SK-N-SH (cell line): ENCODE results near the gene CTCF. TPM values are rescaled to one million over a fixed set of nuclear protein-coding genes. Genes with fewer than 3 reads are reported as not detected.
"Not testable (repeated sequence)": the region's sequence is repeated elsewhere in the genome, so short reads cannot be mapped to it uniquely, and the experiment has no call there.

Experiments used
- CTCF ChIA-PET: fragments of 300-600, 350-600 bp; formaldehyde crosslinking; extraction: SDS; loops from one replicate; lab custom pipeline; 2021; lab: Yijun Ruan, JAX
- POLR2A ChIA-PET: fragments of 350-600 bp; sonication (Branson Sonifier 250); formaldehyde crosslinking; extraction: SDS; loops from one replicate; lab custom pipeline; 2020; ENCODE audit warnings: antibody characterized with exemption, inconsistent platforms; lab: Yijun Ruan, JAX
- DNase-seq: peaks from one replicate; pipeline ENCODE4 v3.0.0; 2012
- H2AFZ ChIP-seq: fragments of 200-600 bp; sonication (generic); 2 replicates; pipeline ENCODE4 v1.8.1; 2016; ENCODE audit warnings: antibody characterized with exemption, mild to moderate bottlenecking, low read depth
- H3F3A ChIP-seq: fragments of 200-600 bp; sonication (generic); replicated peaks from 2 replicates; pipeline ENCODE3; 2016; ENCODE audit warnings: antibody characterized with exemption, mild to moderate bottlenecking; ENCODE audit not compliant: insufficient read depth
- H3K27ac ChIP-seq, 2 experiments: fragments of 200-500 bp in 1 of 2; fragments of 200-600 bp in 1 of 2; sonication (Bioruptor generic) in 1 of 2; sonication (generic), shearing (Covaris generic) in 1 of 2; 2 replicates each; pipeline versions ENCODE4 v1.5.1 to v1.6.1; 2014 to 2016; ENCODE audit warnings: low read depth in 2 of 2, inconsistent platforms in 1 of 2, low read length in 1 of 2, mild to moderate bottlenecking in 1 of 2, mixed read lengths in 1 of 2
- H3K27me3 ChIP-seq: fragments of 200-600 bp; sonication (generic), shearing (Covaris generic); 2 replicates; pipeline ENCODE4 v1.6.1; 2016; ENCODE audit warnings: mixed run types; ENCODE audit not compliant: insufficient read depth
- H3K36me3 ChIP-seq, 2 experiments: fragments of 200-500 bp in 1 of 2; fragments of 200-600 bp in 1 of 2; sonication (Bioruptor generic) in 1 of 2; sonication (generic) in 1 of 2; replicated peaks in 1 of 2; 2 replicates each; pipeline versions ENCODE3 to v1.5.1; 2014 to 2016; ENCODE audit warnings: low read length in 1 of 2, mild to moderate bottlenecking in 1 of 2; ENCODE audit not compliant: insufficient read depth in 2 of 2, control insufficient read depth in 1 of 2
- H3K4me1 ChIP-seq, 2 experiments: fragments of 200-500 bp in 1 of 2; fragments of 200-600 bp in 1 of 2; sonication (Bioruptor generic) in 1 of 2; sonication (generic), shearing (Covaris generic) in 1 of 2; 2 replicates each; pipeline versions ENCODE4 v1.5.1 to v1.6.1; 2014 to 2016; ENCODE audit warnings: low read depth in 1 of 2, low read length in 1 of 2, mixed run types in 1 of 2; ENCODE audit not compliant: insufficient read depth in 2 of 2, control insufficient read depth in 1 of 2
- H3K4me2 ChIP-seq: fragments of 200-600 bp; sonication (generic), shearing (Covaris generic); 2 replicates; pipeline ENCODE4 v1.6.1; 2017; ENCODE audit warnings: mixed run types
- H3K4me3 ChIP-seq, 2 experiments: fragments of 200-500 bp in 1 of 2; fragments of 200-600 bp in 1 of 2; sonication (Bioruptor generic) in 1 of 2; sonication (generic), shearing (Covaris generic) in 1 of 2; 2 replicates each; pipeline versions ENCODE4 v1.5.1 to v1.8.1; 2014 to 2016; ENCODE audit warnings: low read depth in 2 of 2, inconsistent platforms in 1 of 2, low read length in 1 of 2, mild to moderate bottlenecking in 1 of 2, mixed read lengths in 1 of 2, moderate library complexity in 1 of 2
- H3K79me2 ChIP-seq: fragments of 200-600 bp; sonication (generic); 2 replicates; pipeline ENCODE4 v1.8.1; 2017; ENCODE audit warnings: mild to moderate bottlenecking; ENCODE audit not compliant: insufficient read depth
- H3K9ac ChIP-seq: fragments of 200-600 bp; sonication (generic); 2 replicates; pipeline ENCODE4 v1.6.1; 2017; ENCODE audit warnings: mixed run types
- H3K9me2 ChIP-seq: fragments of 200-600 bp; sonication (generic); 2 replicates; pipeline ENCODE4 v1.6.1; 2017; ENCODE audit warnings: mixed run types
- H3K9me3 ChIP-seq: fragments of 200-600 bp; sonication (generic); 2 replicates; pipeline ENCODE4 v1.6.1; 2017; ENCODE audit warnings: mixed run types, mild to moderate bottlenecking, moderate library complexity
- H4K20me1 ChIP-seq: fragments of 200-600 bp; sonication (generic); 2 replicates; pipeline ENCODE4 v1.6.1; 2017; ENCODE audit warnings: mild to moderate bottlenecking, mixed run types; ENCODE audit not compliant: insufficient read depth
- ELF1 ChIP-seq: IDR thresholded peaks from 2 replicates; pipeline ENCODE4 v1.4.0; 2012
- GATA2 ChIP-seq: sonication (generic); formaldehyde crosslinking; IDR thresholded peaks from 2 replicates; pipeline ENCODE4 v1.5.0; 2020; ENCODE audit warnings: mild to moderate bottlenecking, missing genetic modification reagents
- JUND ChIP-seq: IDR thresholded peaks from 2 replicates; pipeline ENCODE4 v1.4.0; 2012
- MXI1 ChIP-seq: IDR thresholded peaks from 2 replicates; pipeline ENCODE4 v1.6.1; 2012; ENCODE audit warnings: mild to moderate bottlenecking, low read depth, low read length, improper control_type of control experiment
- NRF1 ChIP-seq: IDR thresholded peaks from 2 replicates; pipeline ENCODE4 v1.6.1; 2012; ENCODE audit warnings: low read depth, mild to moderate bottlenecking, low read length
- RAD21 ChIP-seq: IDR thresholded peaks from 2 replicates; pipeline ENCODE4 v1.6.1; 2012; ENCODE audit warnings: mild to moderate bottlenecking, low read length
- RCOR1 ChIP-seq: fragments of 150-350 bp; IDR thresholded peaks from 2 replicates; pipeline ENCODE4 v1.6.1; 2017; ENCODE audit warnings: antibody characterized with exemption, low read length
- SMC3 ChIP-seq: IDR thresholded peaks from 2 replicates; pipeline ENCODE4 v1.6.1; 2012; ENCODE audit warnings: low read depth, low read length, improper control_type of control experiment
- TAF1 ChIP-seq: IDR thresholded peaks from 2 replicates; pipeline ENCODE4 v1.6.1; 2012; ENCODE audit warnings: low read depth, mild to moderate bottlenecking, low read length, moderate library complexity, borderline replicate concordance
- USF1 ChIP-seq: IDR thresholded peaks from 2 replicates; pipeline ENCODE4 v1.4.0; 2012; ENCODE audit warnings: low read depth, borderline replicate concordance
- YY1 ChIP-seq: IDR thresholded peaks from 2 replicates; pipeline ENCODE4 v1.4.0; 2012; ENCODE audit warnings: low read depth, mild to moderate bottlenecking
- WGBS: methylation state at CpG from one replicate; pipeline ENCODE4 v1.1.6; 2017; ENCODE audit warnings: low lambda C conversion rate; 5-methylcytosine and 5-hydroxymethylcytosine counted together
- polyA plus RNA-seq, 3 experiments: library from polyadenylated mRNA; depleted of rRNA; stranded (reverse); fragments of >200 nt; gene quantifications; 2 replicates each; pipeline ENCODE4 v1.2.3, GENCODE V29; 2012
- TF ChIP-seq, protein P1 (sequence below): fragments of 200-600 bp; sonication (generic); IDR thresholded peaks from 2 replicates; pipeline ENCODE4 v1.6.1; 2017; ENCODE audit warnings: antibody characterized with exemption, mild to moderate bottlenecking, moderate library complexity

CTCF gene
- polyA plus RNA-seq (2012; rRNA removed): 18.8 and 19.6 TPM in 2 replicates
- polyA plus RNA-seq (2012; cell fraction: cytosol; rRNA removed): 20.3 and 22.0 TPM in 2 replicates
- 17.4 and 24.1 TPM in 2 replicates for polyA plus RNA-seq (2012; cell fraction: nucleus; rRNA removed)

DNA sequence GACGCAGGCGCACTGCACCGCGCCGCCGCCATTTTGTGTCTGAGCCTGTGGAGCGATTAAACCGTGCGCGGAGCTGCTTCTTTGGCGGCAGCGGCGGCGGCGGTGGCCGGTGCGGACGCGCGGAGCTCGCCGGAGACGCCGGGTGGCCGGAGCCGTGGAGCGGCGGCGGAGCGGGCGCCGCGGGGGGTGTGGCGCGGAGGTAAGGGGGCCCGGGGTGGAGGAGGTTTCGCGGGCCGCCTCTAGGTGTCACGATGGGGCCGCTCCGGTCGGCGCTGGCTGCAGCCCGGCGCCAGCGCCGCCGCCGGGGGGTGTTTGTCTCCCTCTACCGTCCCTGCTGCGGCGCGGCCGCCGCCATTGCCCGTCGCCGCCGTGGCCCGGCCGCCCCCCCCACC lies at the start of gene CTCF:
Gene CTCF, plus strand, starts transcription at position 1 of the 392 bp plus-strand sequence. CDS start 48,307 bp downstream, outside the sequence.
- peak within 1 kb of the TSS; percentile 91 for H2AFZ ChIP-seq
- peaks cover 58% of the 10 kb centered on the region for H3K79me2 ChIP-seq
- peak within 1 kb of the TSS; percentile 89 for H3K4me2 ChIP-seq
- H3K36me3 ChIP-seq: no peaks in the 10 kb centered on the region
- no peaks in the 10 kb centered on the region for H3K9me3 ChIP-seq
- CTCF ChIA-PET: interaction anchor here (0.6 to 11.6 kb wide), 35 partner anchors 10 to 405 kb away, joined by 3 to 86 read pairs (median 5); partner anchors contain the start of genes ACD, C16orf86, CARMIL2 and E2F4
- peaks cover 35% of the 10 kb centered on the region for H4K20me1 ChIP-seq
- no peaks in the 10 kb centered on the region for H3K9me2 ChIP-seq
- H3K27ac ChIP-seq: peak within 1 kb of the TSS; percentile 96
- peak within 1 kb of the TSS; percentile 99 for H3K9ac ChIP-seq
- no CpG with 5 or more reads among the region's 62 CpGs for WGBS
- peak; percentile 91 for DNase-seq
- H3K27me3 ChIP-seq: no peaks in the 10 kb centered on the region
- POLR2A ChIA-PET: interaction anchor here (0.7 to 1.8 kb wide), 11 partner anchors 9 to 157 kb away, joined by 3 to 13 read pairs (median 3); partner anchors contain the start of genes ACD, ATP6V0D1, C16orf86 and ENKD1
- TF ChIP-seq RCOR1 (no peak), ELF1 (no peak), SMC3 (peak; percentile 46), TAF1 (no peak; the same call in 1 of the 2 replicates), GATA2 (peak; percentile 41; the same call in 1 of the 2 replicates), JUND (no peak), MXI1 (no peak), NRF1 (peak; percentile 84), YY1 (peak; percentile 86), USF1 (no peak), RAD21 (peak; percentile 64)
- TF ChIP-seq, protein P1, sequence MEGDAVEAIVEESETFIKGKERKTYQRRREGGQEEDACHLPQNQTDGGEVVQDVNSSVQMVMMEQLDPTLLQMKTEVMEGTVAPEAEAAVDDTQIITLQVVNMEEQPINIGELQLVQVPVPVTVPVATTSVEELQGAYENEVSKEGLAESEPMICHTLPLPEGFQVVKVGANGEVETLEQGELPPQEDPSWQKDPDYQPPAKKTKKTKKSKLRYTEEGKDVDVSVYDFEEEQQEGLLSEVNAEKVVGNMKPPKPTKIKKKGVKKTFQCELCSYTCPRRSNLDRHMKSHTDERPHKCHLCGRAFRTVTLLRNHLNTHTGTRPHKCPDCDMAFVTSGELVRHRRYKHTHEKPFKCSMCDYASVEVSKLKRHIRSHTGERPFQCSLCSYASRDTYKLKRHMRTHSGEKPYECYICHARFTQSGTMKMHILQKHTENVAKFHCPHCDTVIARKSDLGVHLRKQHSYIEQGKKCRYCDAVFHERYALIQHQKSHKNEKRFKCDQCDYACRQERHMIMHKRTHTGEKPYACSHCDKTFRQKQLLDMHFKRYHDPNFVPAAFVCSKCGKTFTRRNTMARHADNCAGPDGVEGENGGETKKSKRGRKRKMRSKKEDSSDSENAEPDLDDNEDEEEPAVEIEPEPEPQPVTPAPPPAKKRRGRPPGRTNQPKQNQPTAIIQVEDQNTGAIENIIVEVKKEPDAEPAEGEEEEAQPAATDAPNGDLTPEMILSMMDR: peak; percentile 45
- H3K4me3 ChIP-seq: peak within 1 kb of the TSS; percentile 73 to 92
- H3K4me1 ChIP-seq: peaks cover 0 to 13% of the 10 kb centered on the region in 2 experiments; a peak in 2 of 4 replicates
- H3F3A ChIP-seq: peaks cover 18% of the 10 kb centered on the region

DNA sequence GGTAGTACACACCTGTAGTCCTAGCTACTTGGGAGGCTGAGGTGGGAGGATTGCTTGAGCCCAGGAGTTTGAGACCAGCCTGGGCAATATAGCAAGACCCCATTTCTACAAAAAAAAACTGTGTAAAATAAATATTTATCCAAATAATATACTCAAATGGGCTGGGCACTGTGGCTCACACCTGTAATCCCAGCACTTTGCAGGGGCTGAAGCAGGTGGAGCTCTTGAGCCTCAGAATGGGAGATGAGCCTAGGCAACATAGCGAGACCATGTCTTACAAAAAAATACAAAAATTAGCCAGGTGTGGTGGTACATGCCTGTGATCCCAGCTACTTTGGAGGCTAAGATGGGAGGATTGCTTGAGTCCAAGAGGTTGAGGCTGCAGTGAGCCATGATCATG lies 48.4 kb upstream of the CTCF start:
- H3K9ac ChIP-seq, H3K27ac ChIP-seq, H3K27me3 ChIP-seq, H3K79me2 ChIP-seq, POLR2A ChIA-PET, H3K9me3 ChIP-seq, H2AFZ ChIP-seq, H3K36me3 ChIP-seq, H4K20me1 ChIP-seq, H3K9me2 ChIP-seq, DNase-seq, H3K4me2 ChIP-seq, H3K4me3 ChIP-seq: not testable (repeated sequence)
- 100% methylated on average over 1 of the region's 1 CpG for WGBS
- CTCF ChIA-PET: interaction anchor here (0.6 to 5.9 kb wide), 33 partner anchors 9 to 273 kb away, joined by 3 to 104 read pairs (median 4); partner anchors contain the start of genes ATP6V0D1, C16orf86, CARMIL2 and CTCF
- Histone ChIP-seq H3F3A (peaks cover 18% of the 10 kb centered on the region), H3K4me1 (peaks cover 0 to 11% of the 10 kb centered on the region in 2 experiments; a peak in 1 of 4 replicates)
